Measurements from ENCODE around the gene ROCK2.

DNA sequence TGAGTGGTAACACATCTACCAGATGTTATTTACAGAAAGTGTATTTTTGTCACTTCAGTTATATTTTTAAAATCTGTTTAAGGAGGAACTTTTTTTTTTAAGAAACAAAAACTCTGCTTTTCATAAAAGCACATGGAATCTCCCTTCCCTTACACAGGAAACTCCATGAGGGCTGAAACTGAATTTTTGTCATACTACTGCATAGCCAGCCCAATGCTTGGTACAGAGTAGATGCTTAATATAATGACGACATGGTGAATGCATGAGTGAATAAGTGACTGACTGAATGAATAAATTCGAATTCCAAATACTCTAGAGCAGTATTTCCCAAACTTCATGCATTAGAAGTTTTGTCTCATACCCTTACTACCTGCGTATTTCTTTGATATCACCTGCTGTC is 86.5 kb downstream of the ROCK2 start:
- TF ChIP-seq CTCF (IDR thresholded peaks at IDR 0.05; ENCODE audit: insufficient read depth, low read depth, low read length) (no peak), EZH2 (IDR thresholded peaks at IDR 0.05; ENCODE audit: insufficient read depth, low read length) (no peak)
